Limb (tissue), 2 donors: ENCODE measurements around the gene SLC16A12.
A peak's percentile ranks its signal among the peaks of the same experiment; 100 is the strongest.
"Not testable (repeated sequence)": the region's sequence is repeated elsewhere in the genome, so short reads cannot be mapped to it uniquely, and the experiment has no call there.

ENCODE experiments used
- DNase-seq, 2 donors: peaks; one replicate each; pipeline ENCODE4 v3.0.0-alpha.2; 2016; ENCODE audit errors: extremely low spot score in 2 of 2

Gene SLC16A12

DNA sequence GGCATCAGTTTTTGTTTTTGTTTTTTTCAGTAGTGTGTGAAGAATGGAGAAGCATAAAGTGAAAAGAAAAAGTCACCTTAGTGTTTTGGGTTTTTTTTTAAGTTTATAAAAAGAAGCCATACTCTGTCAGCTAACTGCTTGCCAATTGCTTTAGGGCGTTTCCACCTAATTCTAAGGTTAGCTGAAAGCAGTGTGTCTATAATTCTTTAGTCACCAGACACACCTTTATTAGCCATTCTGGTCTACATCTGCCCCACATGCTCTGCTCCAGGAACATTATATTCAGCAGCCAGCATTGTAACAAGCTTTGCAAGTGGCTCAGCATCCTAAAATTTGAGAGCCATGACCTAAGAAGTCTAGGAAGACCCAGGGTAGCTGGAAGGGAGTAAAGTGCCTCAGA is 14.1 kb upstream of the SLC16A12 start:
- no peak for DNase-seq

DNA sequence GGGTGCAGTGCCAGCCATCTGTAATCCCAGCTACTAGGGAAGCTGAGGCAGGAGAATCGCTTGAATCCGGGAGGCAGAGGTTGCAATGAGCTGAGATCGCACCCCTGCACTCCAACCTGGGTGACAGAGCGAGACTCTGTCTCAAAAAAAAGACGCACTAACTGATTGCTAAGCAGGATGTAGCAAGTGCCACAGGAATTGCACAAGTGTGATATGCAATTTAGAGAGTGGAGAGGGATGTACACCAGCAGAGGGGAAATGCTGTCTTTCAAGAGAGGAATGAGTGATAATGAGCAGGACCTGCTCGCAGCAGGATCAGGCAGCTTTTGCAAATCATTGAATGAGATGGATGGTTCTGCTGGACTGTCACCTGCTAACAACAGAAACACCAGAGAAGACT is 13.3 kb upstream of the SLC16A12 start:
- DNase-seq = no peak

DNA sequence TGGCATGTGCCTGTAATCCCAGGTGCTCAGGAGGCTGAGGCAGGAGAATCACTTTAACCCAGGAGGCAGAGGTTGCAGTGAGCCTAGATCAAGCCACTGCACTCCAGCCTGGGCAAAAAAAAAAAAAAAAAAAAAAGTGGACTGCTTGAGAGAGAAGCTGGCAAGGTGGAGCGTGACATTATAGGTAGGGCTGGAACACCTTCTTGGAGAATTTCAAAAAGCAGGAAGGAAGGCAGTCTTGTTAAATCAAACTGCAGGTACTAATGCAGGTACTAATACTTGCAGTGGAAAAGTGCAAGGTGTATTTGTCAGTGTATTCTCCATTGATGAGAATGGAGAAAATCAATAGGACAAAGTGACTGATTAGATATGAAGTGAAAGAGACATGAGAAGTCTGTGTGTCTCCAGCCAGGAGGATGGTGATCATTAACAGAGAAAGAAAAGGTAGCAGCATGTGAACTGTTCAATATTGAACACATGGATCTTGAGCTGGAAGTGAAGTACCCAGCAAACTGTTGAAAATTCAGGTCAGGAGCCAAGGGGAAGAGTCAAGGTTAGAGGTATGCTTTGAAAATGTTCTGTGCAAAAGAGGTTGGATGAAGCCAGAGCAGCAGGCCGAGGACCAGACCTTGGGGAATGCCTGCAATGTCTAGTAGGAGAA is 12.6 kb upstream of the SLC16A12 start:
- no peak for DNase-seq

GRCh38 chr10:89546651-89547050 is 11.3 kb upstream of the SLC16A12 start:
- not testable (repeated sequence) for DNase-seq

- no peak for DNase-seq
These were observed 8.4 kb upstream of the SLC16A12 start for GRCh38 chr10:89543841-89544240.

- DNase-seq = no peak
These were observed 5.1 kb upstream of the SLC16A12 start for GRCh38 chr10:89540420-89540949.

GRCh38 chr10:89537364-89537763 is 2.0 kb upstream of the SLC16A12 start:
- DNase-seq = no peak

DNA sequence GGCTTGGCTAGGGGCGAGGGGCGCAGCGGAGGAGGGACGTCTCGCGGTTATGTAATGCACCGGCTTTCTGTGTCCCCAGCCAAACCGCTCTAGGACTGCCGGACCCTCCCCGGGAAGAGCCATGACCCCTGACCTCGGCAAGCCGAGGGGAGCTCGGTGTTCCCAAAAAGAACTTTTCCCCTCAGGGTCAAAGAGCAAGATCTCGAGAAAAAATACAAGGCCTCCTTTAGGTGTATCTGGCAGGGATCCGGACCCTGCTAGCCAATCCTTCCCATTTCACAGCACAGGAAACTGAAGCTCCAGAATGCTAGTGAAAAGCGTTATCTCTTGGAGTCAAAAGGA is 590 bp upstream of the SLC16A12 start:
- no peak for DNase-seq

GRCh38 chr10:89534826-89535166 is 598 bp downstream of the SLC16A12 start:
- DNase-seq = no peak

- DNase-seq = no peak
These were observed 2.9 kb downstream of the SLC16A12 start for GRCh38 chr10:89532476-89532875.

DNA sequence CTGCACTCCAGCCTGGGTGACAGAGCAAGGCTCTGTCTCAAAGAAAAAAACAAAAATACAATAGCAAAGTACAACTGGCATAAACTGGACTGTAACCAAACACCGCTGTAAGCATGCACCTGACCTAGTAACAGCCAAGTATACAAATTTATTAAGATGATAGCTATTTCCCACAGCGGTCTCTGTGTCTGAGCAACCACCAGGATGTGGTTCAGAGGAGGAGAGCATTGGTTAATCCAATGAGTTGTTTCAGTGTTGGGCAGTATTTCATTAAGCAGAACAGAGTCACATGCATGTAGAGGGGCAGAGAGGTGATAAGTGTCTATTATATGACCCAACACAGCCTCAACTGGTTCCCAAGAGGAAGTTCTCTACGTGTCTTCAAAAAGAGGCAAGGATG is 4.0 kb downstream of the SLC16A12 start:
- DNase-seq = no peak

DNA sequence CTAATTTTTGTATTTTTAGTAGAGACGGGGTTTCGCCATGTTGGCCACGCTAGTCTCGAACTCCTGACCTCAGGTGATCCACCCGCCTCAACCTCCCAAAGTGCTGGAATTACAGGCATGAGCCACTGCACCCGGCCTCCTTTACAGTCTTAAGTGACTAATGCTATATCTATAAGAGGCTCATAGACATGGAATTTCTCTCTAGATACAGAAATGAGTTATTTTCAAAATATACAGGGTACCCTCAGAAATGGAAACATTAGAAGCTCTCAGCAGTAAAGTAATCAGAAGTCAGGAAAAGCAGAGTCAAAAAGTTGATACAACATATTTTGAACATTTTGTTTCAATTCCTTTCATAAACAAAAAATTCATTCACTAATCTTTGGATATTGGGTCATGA is 5.7 kb downstream of the SLC16A12 start:
- not testable (repeated sequence) for DNase-seq

- DNase-seq = no peak
These were observed 9.0 kb downstream of the SLC16A12 start for GRCh38 chr10:89526358-89526757.

DNA sequence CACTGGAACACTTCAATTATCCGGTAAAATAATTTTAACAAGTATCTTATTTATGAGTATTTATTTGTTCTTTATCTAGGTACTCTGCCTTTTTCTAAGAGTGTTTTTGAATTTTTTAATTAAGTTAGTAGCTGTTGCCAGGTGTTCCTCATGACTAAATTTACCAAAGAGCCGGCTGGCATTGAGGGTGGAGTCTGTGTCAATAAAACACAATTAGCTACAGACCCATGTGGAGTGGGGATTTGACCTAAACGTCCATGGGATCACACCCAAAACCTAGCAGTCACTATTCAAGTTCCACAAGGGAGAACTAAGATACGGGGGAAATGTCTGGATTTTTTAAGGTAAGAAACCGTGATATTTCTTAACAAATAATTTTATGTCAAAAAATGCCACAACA is 9.8 kb downstream of the SLC16A12 start:
- DNase-seq = no peak

- no peak for DNase-seq
These were observed 11.1 kb downstream of the SLC16A12 start for GRCh38 chr10:89524279-89524678.

- DNase-seq = no peak
These were observed 12.1 kb downstream of the SLC16A12 start for GRCh38 chr10:89523274-89523673.

DNA sequence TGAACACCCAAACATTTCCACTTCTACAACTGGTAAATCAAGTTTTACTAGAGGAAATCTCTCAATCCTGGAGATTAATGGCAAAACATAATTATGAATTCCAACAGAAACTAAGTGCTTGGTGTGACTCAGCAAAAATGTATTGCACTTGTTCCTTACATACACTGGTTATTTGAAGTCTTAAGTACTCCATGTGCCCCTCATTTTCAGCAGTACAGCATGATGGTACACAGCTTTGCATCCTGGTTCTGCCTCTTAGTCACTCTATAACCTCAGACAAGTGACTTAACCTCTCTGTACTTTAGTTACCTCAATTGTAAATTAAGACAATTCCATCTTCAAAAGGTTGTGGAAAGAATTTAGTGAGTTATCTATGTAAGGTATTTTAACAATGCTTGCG is 12.9 kb downstream of the SLC16A12 start:
- DNase-seq = no peak

- DNase-seq = no peak
These were observed 14.0 kb downstream of the SLC16A12 start for GRCh38 chr10:89521368-89521767.

DNA sequence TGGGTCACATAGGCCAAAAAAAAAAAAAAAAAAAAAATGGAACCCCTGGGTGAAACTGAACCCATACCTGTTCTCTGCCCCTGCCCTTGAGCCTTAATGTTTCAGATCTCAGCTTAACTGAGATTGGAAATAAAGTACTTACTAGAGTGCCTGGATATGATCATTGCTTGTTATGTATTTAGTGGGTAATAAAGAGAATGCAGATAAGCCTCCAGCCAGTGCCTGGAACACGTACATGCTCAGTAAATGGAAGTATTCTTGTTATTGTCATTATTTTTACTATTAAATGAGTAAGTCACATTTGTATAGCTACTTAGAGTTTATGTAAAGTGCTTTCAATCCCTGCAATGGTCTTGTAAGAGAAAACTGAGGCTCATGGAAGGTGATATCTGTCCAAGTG is 14.7 kb downstream of the SLC16A12 start:
- no peak for DNase-seq

- DNase-seq = peak in 1 of 2 donors; percentile 52
These were observed 16.2 kb downstream of the SLC16A12 start for GRCh38 chr10:89518876-89519842.

DNA sequence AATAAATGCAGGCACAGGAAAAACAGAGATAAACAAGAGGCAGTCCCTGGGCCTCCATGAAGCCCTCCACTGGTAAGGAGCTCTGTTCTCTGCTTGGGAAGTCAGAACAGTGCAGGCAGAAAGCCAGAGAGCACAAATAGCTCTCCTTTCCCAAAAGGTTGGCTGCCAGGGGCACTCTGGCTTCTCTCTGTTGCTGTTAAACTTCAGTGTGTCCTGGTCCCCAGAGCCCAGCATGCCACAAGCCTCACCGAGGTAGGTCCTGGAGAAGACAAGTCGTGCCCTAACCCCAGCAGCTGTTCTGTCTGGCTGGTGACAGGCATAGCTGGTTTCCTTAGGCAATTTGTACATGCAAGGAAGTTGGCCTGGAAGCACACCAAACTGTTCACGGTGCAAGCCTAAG is 17.3 kb downstream of the SLC16A12 start:
- DNase-seq = no peak

GRCh38 chr10:89516149-89516832 is 19.1 kb downstream of the SLC16A12 start:
- peak; percentile 27 to 63 for DNase-seq
